Measurements from ENCODE around the gene MICU1. TPM values are rescaled to one million over a fixed set of nuclear protein-coding genes. Genes with fewer than 3 reads are reported as not detected.

The MICU1 gene
- polyA plus RNA-seq, 2 of the 4 experiments (the other 2 are of a cell fraction) = 54.5 to 58.6 TPM

DNA sequence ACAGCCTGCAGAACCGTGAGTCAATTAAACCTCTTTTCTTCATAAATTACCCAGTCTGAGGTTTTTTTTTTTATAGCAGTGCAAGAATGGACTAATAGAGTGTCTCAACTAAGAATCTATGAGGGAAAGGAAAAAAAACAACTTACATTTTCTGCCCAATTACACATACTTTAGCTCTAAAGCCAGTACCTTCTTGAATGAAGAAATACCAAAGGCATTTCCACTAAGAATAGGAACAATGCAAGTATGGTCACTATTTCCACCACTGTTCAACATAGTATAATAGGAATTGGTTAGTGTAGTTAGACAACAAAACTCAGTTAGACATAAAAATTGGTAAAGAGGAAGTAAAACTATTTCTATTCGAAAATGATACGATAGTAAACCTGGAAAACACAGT, 37.6 kb downstream of the MICU1 start:
- ChIA-PET POLR2A (interaction anchor here (0.7 kb wide), 1 partner anchor 18 kb away, joined by 4 read pairs; no protein-coding TSS in a partner anchor), CTCF (no interaction called here)
- Histone ChIP-seq H3K9me3 (no peaks in the 10 kb centered on the region; the same call in 2 of the 3 replicates), H3K4me3 (no peak overlapping the region), H3K4me1 (no peaks in the 10 kb centered on the region), H3K27ac (no peak overlapping the region), H3K4me2 (no peak overlapping the region)
- FAIRE-seq (no peak), DNase-seq (ENCODE audit: low read depth in 1 of 2, low spot score in 1 of 2) (no peak), ATAC-seq (no peak)
- no peak for TF ChIP-seq KDM1A (IDR thresholded peaks at IDR 0.05; ENCODE audit: low read depth)
- no peak for TF ChIP-seq SMC3 (IDR thresholded peaks at IDR 0.05)
- TF ChIP-seq RAD21 (conservative IDR thresholded peaks at IDR 0.05 in 1 of 2, IDR thresholded peaks at IDR 0.05 in 1 of 2) = no peak
- TF ChIP-seq REST (IDR thresholded peaks at IDR 0.05) = no peak
- no peak for TF ChIP-seq CHD2 (IDR thresholded peaks at IDR 0.05; ENCODE audit: low read length, partially characterized antibody)
- no peak for TF ChIP-seq CHD4 (IDR thresholded peaks at IDR 0.05; ENCODE audit: borderline replicate concordance)
- no peak for TF ChIP-seq EHMT2 (IDR thresholded peaks at IDR 0.05; ENCODE audit: low read depth)
- no peak for TF ChIP-seq CBX2 (IDR thresholded peaks at IDR 0.05; ENCODE audit: borderline replicate concordance, low read depth)
- no peak for TF ChIP-seq PHF8 (IDR thresholded peaks at IDR 0.05; ENCODE audit: borderline replicate concordance, low read depth)
- no peak for TF ChIP-seq TP53 (CRISPR knock-in tag; IDR thresholded peaks at IDR 0.05)
- no peak for TF ChIP-seq ESRRA (IDR thresholded peaks at IDR 0.05; ENCODE audit: borderline replicate concordance, low read length)
- TF ChIP-seq, protein P1, sequence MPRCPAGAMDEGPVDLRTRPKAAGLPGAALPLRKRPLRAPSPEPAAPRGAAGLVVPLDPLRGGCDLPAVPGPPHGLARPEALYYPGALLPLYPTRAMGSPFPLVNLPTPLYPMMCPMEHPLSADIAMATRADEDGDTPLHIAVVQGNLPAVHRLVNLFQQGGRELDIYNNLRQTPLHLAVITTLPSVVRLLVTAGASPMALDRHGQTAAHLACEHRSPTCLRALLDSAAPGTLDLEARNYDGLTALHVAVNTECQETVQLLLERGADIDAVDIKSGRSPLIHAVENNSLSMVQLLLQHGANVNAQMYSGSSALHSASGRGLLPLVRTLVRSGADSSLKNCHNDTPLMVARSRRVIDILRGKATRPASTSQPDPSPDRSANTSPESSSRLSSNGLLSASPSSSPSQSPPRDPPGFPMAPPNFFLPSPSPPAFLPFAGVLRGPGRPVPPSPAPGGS (IDR thresholded peaks at IDR 0.05) = no peak
- no peak for TF ChIP-seq BHLHE40 (IDR thresholded peaks at IDR 0.05; ENCODE audit: low read depth, low read length)
- TF ChIP-seq ELK1 (IDR thresholded peaks at IDR 0.05; ENCODE audit: low read depth, low read length) = no peak
- no peak for TF ChIP-seq MAFK (IDR thresholded peaks at IDR 0.05; ENCODE audit: partially characterized antibody)
- 88% methylated on average over 3 of the region's 3 CpGs for WGBS (ENCODE audit: missing lambda C conversion rate)

GRCh38 chr10:72587568-72587967, 38.3 kb downstream of the MICU1 start:
- H3K9me3 ChIP-seq = no peaks in the 10 kb centered on the region; the same call in 2 of the 3 replicates
- ChIA-PET CTCF (no interaction called here), POLR2A (no interaction called here)
- ATAC-seq (no peak), DNase-seq (ENCODE audit: low read depth in 1 of 2, low spot score in 1 of 2) (no peak), FAIRE-seq (no peak)
- no peak overlapping the region for H3K27ac ChIP-seq
- no peak overlapping the region for H3K4me3 ChIP-seq
- no peak overlapping the region for H3K4me2 ChIP-seq
- no peaks in the 10 kb centered on the region for H3K4me1 ChIP-seq
- peak; percentile 76 for TF ChIP-seq ZC3H11A (IDR thresholded peaks at IDR 0.05)
- TF ChIP-seq CHD4 (IDR thresholded peaks at IDR 0.05; ENCODE audit: borderline replicate concordance) = no peak
- TF ChIP-seq EP300 (IDR thresholded peaks at IDR 0.05) = no peak
- TF ChIP-seq, protein P1 (IDR thresholded peaks at IDR 0.05) = no peak
- no peak for TF ChIP-seq KDM5A (IDR thresholded peaks at IDR 0.05)
- TF ChIP-seq, protein P2, sequence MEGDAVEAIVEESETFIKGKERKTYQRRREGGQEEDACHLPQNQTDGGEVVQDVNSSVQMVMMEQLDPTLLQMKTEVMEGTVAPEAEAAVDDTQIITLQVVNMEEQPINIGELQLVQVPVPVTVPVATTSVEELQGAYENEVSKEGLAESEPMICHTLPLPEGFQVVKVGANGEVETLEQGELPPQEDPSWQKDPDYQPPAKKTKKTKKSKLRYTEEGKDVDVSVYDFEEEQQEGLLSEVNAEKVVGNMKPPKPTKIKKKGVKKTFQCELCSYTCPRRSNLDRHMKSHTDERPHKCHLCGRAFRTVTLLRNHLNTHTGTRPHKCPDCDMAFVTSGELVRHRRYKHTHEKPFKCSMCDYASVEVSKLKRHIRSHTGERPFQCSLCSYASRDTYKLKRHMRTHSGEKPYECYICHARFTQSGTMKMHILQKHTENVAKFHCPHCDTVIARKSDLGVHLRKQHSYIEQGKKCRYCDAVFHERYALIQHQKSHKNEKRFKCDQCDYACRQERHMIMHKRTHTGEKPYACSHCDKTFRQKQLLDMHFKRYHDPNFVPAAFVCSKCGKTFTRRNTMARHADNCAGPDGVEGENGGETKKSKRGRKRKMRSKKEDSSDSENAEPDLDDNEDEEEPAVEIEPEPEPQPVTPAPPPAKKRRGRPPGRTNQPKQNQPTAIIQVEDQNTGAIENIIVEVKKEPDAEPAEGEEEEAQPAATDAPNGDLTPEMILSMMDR (IDR thresholded peaks at IDR 0.05) = no peak
- no peak for TF ChIP-seq RARB (CRISPR knock-in tag; IDR thresholded peaks at IDR 0.05)
- WGBS (ENCODE audit: missing lambda C conversion rate) = 94% methylated on average over 5 of the region's 5 CpGs

Measured in A549 (cell line).